K562 (cell line): ENCODE measurements around the gene KCNMB2. TPM values are rescaled to one million over a fixed set of nuclear protein-coding genes. Genes with fewer than 3 reads are reported as not detected.

ENCODE experiments used
- ATAC-seq: fragments of 200-7000 bp; cut with Tn5 transposase; 3 replicates; pipeline ENCODE4 v1.9.1; 2020; ENCODE audit warnings: moderate library complexity
- BruUV-seq: library from RNA; stranded (reverse); fragments of 400-500 nt; replicated peaks from 2 replicates; lab custom pipeline; 2021; lab: Mats Ljungman, UMichigan
- CTCF ChIA-PET: fragments of 300-600 bp; formaldehyde crosslinking; extraction: SDS; loops from one replicate; lab custom pipeline; 2021; ENCODE audit warnings: low intra/inter-chr PET ratio; lab: Yijun Ruan, JAX
- POLR2A ChIA-PET: fragments of 300-600, 350-650 bp; sonication (Branson Sonifier 250); formaldehyde crosslinking; extraction: SDS; loops from one replicate; lab custom pipeline; 2021; ENCODE audit warnings: antibody characterized with exemption, inconsistent platforms; lab: Yijun Ruan, JAX
- DNase-seq, 4 experiments: peaks; one replicate each; pipeline versions ENCODE4 v3.0.0 to v3.0.0-alpha.2; 2011 to 2018; ENCODE audit warnings: low spot score in 3 of 4, mixed read lengths in 3 of 4; ENCODE audit errors: extremely low read depth in 1 of 4
- FAIRE-seq: peaks from 2 replicates; lab custom pipeline; 2011; peaks lifted over from hg19 to GRCh38; lab: Jason Lieb, UNC
- H2AFZ ChIP-seq: 2 replicates; pipeline ENCODE4 v1.6.0; 2011; ENCODE audit warnings: low read depth, low read length, control low read depth, inconsistent platforms
- H3K27ac ChIP-seq: fragments of 200-600 bp; 3 replicates; pipeline ENCODE4 v1.8.0; 2011; ENCODE audit warnings: low read depth, mild to moderate bottlenecking, control low read depth, inconsistent platforms, low read length, moderate library complexity, mixed read lengths; ENCODE audit errors: extremely low read depth
- H3K27me3 ChIP-seq, 2 experiments: fragments of 300-600 bp in 1 of 2; 2 replicates in 1 of 2; 3 replicates in 1 of 2; pipeline versions ENCODE4 v1.6.0 to v1.8.0; 2011; ENCODE audit warnings: inconsistent platforms in 2 of 2, low read length in 2 of 2, mild to moderate bottlenecking in 1 of 2, mixed read lengths in 1 of 2, moderate library complexity in 1 of 2; ENCODE audit not compliant: control insufficient read depth in 2 of 2, insufficient read depth in 2 of 2
- H3K36me3 ChIP-seq: fragments of 300-600 bp; 3 replicates; pipeline ENCODE4 v1.8.0; 2011; ENCODE audit warnings: mild to moderate bottlenecking, low read length, inconsistent platforms; ENCODE audit not compliant: control insufficient read depth, insufficient read depth
- H3K4me1 ChIP-seq, 2 experiments: fragments of 200-600 bp in 1 of 2; replicated peaks in 1 of 2; 2 replicates in 1 of 2; 3 replicates in 1 of 2; pipeline versions ENCODE4 v1.5.1 to v1.8.0; 2011; ENCODE audit warnings: inconsistent platforms in 2 of 2, low read length in 2 of 2, mild to moderate bottlenecking in 1 of 2, mixed read lengths in 1 of 2, moderate library complexity in 1 of 2; ENCODE audit not compliant: control insufficient read depth in 2 of 2, insufficient read depth in 2 of 2
- H3K4me2 ChIP-seq: 2 replicates; pipeline ENCODE4 v1.6.1; 2011; ENCODE audit warnings: low read length, control low read depth, inconsistent platforms, mixed read lengths; ENCODE audit not compliant: insufficient read depth
- H3K4me3 ChIP-seq: fragments of 200-600 bp; sonication (generic), shearing (Covaris generic); 2 replicates; pipeline ENCODE4 v1.5.1; 2016; ENCODE audit warnings: control low read depth, inconsistent platforms
- H3K79me2 ChIP-seq: fragments of 200-600 bp; 3 replicates; pipeline ENCODE4 v1.8.0; 2011; ENCODE audit warnings: low read length, inconsistent platforms; ENCODE audit not compliant: control insufficient read depth, insufficient read depth
- H3K9ac ChIP-seq, 2 experiments: 2 replicates each; pipeline versions ENCODE4 v1.6.0 to v1.6.1; 2011; ENCODE audit warnings: low read depth in 2 of 2, low read length in 2 of 2, control low read depth in 1 of 2, inconsistent platforms in 1 of 2, mild to moderate bottlenecking in 1 of 2, mixed read lengths in 1 of 2; ENCODE audit not compliant: insufficient read depth in 1 of 2
- H3K9me1 ChIP-seq: one replicate; pipeline ENCODE4 v1.6.0; 2011; ENCODE audit warnings: inconsistent platforms, mild to moderate bottlenecking, low read length, moderate library complexity; ENCODE audit not compliant: control insufficient read depth, insufficient read depth
- H3K9me3 ChIP-seq: replicated peaks from 2 replicates; pipeline ENCODE4 v1.5.1; 2011; ENCODE audit warnings: low read depth, low read length, inconsistent platforms; ENCODE audit not compliant: control insufficient read depth, insufficient read depth
- H4K20me1 ChIP-seq: replicated peaks from 2 replicates; pipeline ENCODE4 v1.6.1; 2011; ENCODE audit warnings: low read length, inconsistent platforms, mixed read lengths; ENCODE audit not compliant: control insufficient read depth, insufficient read depth
- HINFP ChIP-seq: fragments of 450-650 bp; conservative IDR thresholded peaks from 2 replicates; pipeline ENCODE4 v1.6.1; 2016; ENCODE audit warnings: missing genetic modification characterization, low read depth, mild to moderate bottlenecking, control low read depth, missing compliant biosample characterization
- ILK ChIP-seq: fragments of 450-650 bp; IDR thresholded peaks from 2 replicates; pipeline ENCODE4 v1.6.1; 2016; ENCODE audit warnings: missing genetic modification characterization, low read depth, mild to moderate bottlenecking, missing compliant biosample characterization, moderate library complexity, borderline replicate concordance
- MEF2A ChIP-seq: IDR thresholded peaks from 2 replicates; pipeline ENCODE4 v1.6.1; 2011; ENCODE audit warnings: low read depth, mild to moderate bottlenecking, low read length, moderate library complexity; ENCODE audit not compliant: control insufficient read depth
- ZFX ChIP-seq: sonication (generic); formaldehyde crosslinking; IDR thresholded peaks from 2 replicates; pipeline ENCODE4 v1.8.0; 2022; ENCODE audit warnings: mild to moderate bottlenecking, missing genetic modification reagents, moderate library complexity
- WGBS: fragments of 100-300 bp; shearing (Covaris generic); methylation state at CpG from one replicate; pipeline ENCODE4 v1.1.6; 2016; ENCODE audit warnings: low coverage, mixed read lengths; ENCODE audit not compliant: insufficient coverage; ENCODE audit errors: missing lambda C conversion rate; 5-methylcytosine and 5-hydroxymethylcytosine counted together
- in situ Hi-C: fragments of 300-500 bp; cut with MboI; formaldehyde crosslinking; loops from 4 replicates; pipeline ENCODE4 v1.15.0; 2018; ENCODE audit warnings: inconsistent platforms, mixed read lengths
- intact Hi-C: fragments of 100-400 bp; cut with micrococcal nuclease; formaldehyde crosslinking; loops from 2 replicates; pipeline ENCODE4 v1.14.2; 2022
- polyA plus RNA-seq, 8 experiments: library from polyadenylated mRNA; depleted of rRNA in 4 of 8; stranded (reverse) in 5 of 8; unstranded in 3 of 8; fragments of >200 nt; fragmentation: Nextera tagmentation in 2 of 8; fragmentation: Illumina TruSeq in 1 of 8; extraction: Ambion mirVana in 2 of 8; extraction: Trizol in 1 of 8; gene quantifications; 2 replicates each; pipeline versions ENCODE4 v1.2.1 to v1.2.3, GENCODE V29; 2011 to 2014; ENCODE audit warnings: inconsistent platforms in 1 of 8, missing spikeins in 1 of 8
- total RNA-seq, 7 experiments: library from RNA; depleted of rRNA in 6 of 7; stranded (reverse); fragments of >200 nt in 6 of 7; fragmentation: Illumina TruSeq in 2 of 7; extraction: Trizol in 2 of 7; gene quantifications; 2 replicates each; pipeline versions ENCODE4 v1.2.1 to v1.2.3, GENCODE V29; 2011 to 2021; ENCODE audit warnings: low replicate concordance in 1 of 7

The KCNMB2 gene
- total and polyA plus RNA-seq, 9 of the 15 experiments (the other 6 are each of a cell fraction or from before 2014, with no cell fraction given): 0.04 to 0.15 TPM; not detected in 7

- TF ChIP-seq HINFP (tag): no peak
These were observed 218.7 kb downstream of the KCNMB2 start (continued) for GRCh38 chr3:178754852-178755510.

GRCh38 chr3:178761024-178761423 is 224.8 kb downstream of the KCNMB2 start:
- Histone ChIP-seq H3K27ac (no peak overlapping the region), H3K4me3 (no peak overlapping the region), H3K4me1 (no peaks in the 10 kb centered on the region), H2AFZ (no peak overlapping the region), H3K27me3 (no peaks in the 10 kb centered on the region), H3K9me3 (no peaks in the 10 kb centered on the region), H3K36me3 (no peaks in the 10 kb centered on the region), H3K4me2 (no peak overlapping the region), H3K9ac (no peak overlapping the region), H3K9me1 (no peaks in the 10 kb centered on the region)
- intact Hi-C loops: no loop called here
- 2% methylated on average over 4 of the region's 4 CpGs for WGBS
- CTCF ChIA-PET: no interaction called here
- ATAC-seq: no peak
- POLR2A ChIA-PET: no interaction called here
- no TSS peak for BruUV-seq
- in situ Hi-C loops: no loop called here
- DNase-seq: no peak
- FAIRE-seq: no peak
- TF ChIP-seq ZFX (CRISPR knock-in tag) (no peak), MEF2A (no peak), ILK (tag) (no peak)
- TF ChIP-seq, all 486 proteins: peak for 0
- no peaks in the 10 kb centered on the region for H4K20me1 ChIP-seq
- H3K79me2 ChIP-seq: no peaks in the 10 kb centered on the region
